HUES6 (cell line): ENCODE data around the gene MAPRE2.
"Not testable (repeated sequence)": the region's sequence is repeated elsewhere in the genome, so short reads cannot be mapped to it uniquely, and the experiment has no call there.

ENCODE experiments used
- H3K27ac ChIP-seq: 2 replicates; pipeline ENCODE4 v1.7.0; 2013; ENCODE audit warnings: low read depth, mild to moderate bottlenecking, low read length, inconsistent platforms
- H3K27me3 ChIP-seq: 2 replicates; pipeline ENCODE4 v1.6.1; 2013; ENCODE audit warnings: low read length; ENCODE audit not compliant: control insufficient read depth, insufficient read depth
- H3K36me3 ChIP-seq: 2 replicates; pipeline ENCODE4 v1.6.1; 2013; ENCODE audit warnings: low read length; ENCODE audit not compliant: control insufficient read depth, insufficient read depth
- H3K4me1 ChIP-seq: 2 replicates; pipeline ENCODE4 v1.6.1; 2013; ENCODE audit warnings: low read length; ENCODE audit not compliant: control insufficient read depth, insufficient read depth
- H3K4me3 ChIP-seq: 2 replicates; pipeline ENCODE4 v1.5.1; 2013; ENCODE audit warnings: low read depth, low read length
- H3K9ac ChIP-seq: one replicate; pipeline ENCODE4 v1.6.1; 2013; ENCODE audit warnings: mild to moderate bottlenecking, low read length
- H3K9me3 ChIP-seq: 2 replicates; pipeline ENCODE4 v1.6.1; 2013; ENCODE audit warnings: low read depth, low read length; ENCODE audit not compliant: control insufficient read depth, insufficient read depth

Gene MAPRE2

GRCh38 chr18:35096677-35097011 is 55.4 kb downstream of the MAPRE2 start:
- Histone ChIP-seq H3K9ac (no peak overlapping the region), H3K4me1 (no peaks in the 10 kb centered on the region), H3K4me3 (no peak overlapping the region), H3K9me3 (no peaks in the 10 kb centered on the region), H3K36me3 (no peaks in the 10 kb centered on the region; the same call in 1 of the 2 replicates), H3K27ac (no peak overlapping the region), H3K27me3 (no peaks in the 10 kb centered on the region)

GRCh38 chr18:35097195-35097594 is 56.0 kb downstream of the MAPRE2 start:
- Histone ChIP-seq H3K4me1 (no peaks in the 10 kb centered on the region), H3K9ac (no peak overlapping the region), H3K36me3 (no peaks in the 10 kb centered on the region; the same call in 1 of the 2 replicates), H3K27me3 (no peaks in the 10 kb centered on the region), H3K4me3 (no peak overlapping the region), H3K27ac (no peak overlapping the region), H3K9me3 (no peaks in the 10 kb centered on the region)

- Histone ChIP-seq H3K9ac (no peak overlapping the region), H3K4me1 (no peaks in the 10 kb centered on the region), H3K27me3 (no peaks in the 10 kb centered on the region), H3K9me3 (no peaks in the 10 kb centered on the region), H3K4me3 (no peak overlapping the region), H3K27ac (no peak overlapping the region), H3K36me3 (peaks cover 2% of the 10 kb centered on the region; the same call in 1 of the 2 replicates)
Measured at GRCh38 chr18:35097763-35098162, 56.5 kb downstream of the MAPRE2 start.

- Histone ChIP-seq H3K4me1 (no peaks in the 10 kb centered on the region), H3K36me3 (peaks cover 2% of the 10 kb centered on the region; the same call in 1 of the 2 replicates)
Measured at GRCh38 chr18:35099911-35100310, 58.7 kb downstream of the MAPRE2 start.

GRCh38 chr18:35104391-35105051 is 63.3 kb downstream of the MAPRE2 start:
- H3K4me1 ChIP-seq, result no peaks in the 10 kb centered on the region
- H3K4me3 ChIP-seq, result no peak overlapping the region
- H3K27ac ChIP-seq, result no peak overlapping the region
- no peak overlapping the region for H3K9ac ChIP-seq
- H3K9me3 ChIP-seq, result 0 out of 2 replicates have a peak, but pooled peaks cover 2% of the 10 kb centered on the region
- peaks cover 2% of the 10 kb centered on the region; the same call in 1 of the 2 replicates for H3K36me3 ChIP-seq
- H3K27me3 ChIP-seq, result no peaks in the 10 kb centered on the region

More at GRCh38 chr18:35099911-35100310, 58.7 kb downstream of the MAPRE2 start:
- Histone ChIP-seq H3K9ac (no peak overlapping the region), H3K27ac (no peak overlapping the region), H3K4me3 (no peak overlapping the region), H3K9me3 (no peaks in the 10 kb centered on the region), H3K27me3 (no peaks in the 10 kb centered on the region)

- H3K4me3 ChIP-seq, result no peak overlapping the region
- no peaks in the 10 kb centered on the region for H3K27me3 ChIP-seq
- peaks cover 2% of the 10 kb centered on the region; the same call in 1 of the 2 replicates for H3K36me3 ChIP-seq
- H3K9ac ChIP-seq, result no peak overlapping the region
- no peaks in the 10 kb centered on the region for H3K4me1 ChIP-seq
- no peak overlapping the region for H3K27ac ChIP-seq
- H3K9me3 ChIP-seq, result 0 out of 2 replicates have a peak, but pooled peaks cover 2% of the 10 kb centered on the region
Measured at GRCh38 chr18:35106013-35106844, 65.0 kb downstream of the MAPRE2 start.

GRCh38 chr18:35106845-35107148 is 65.6 kb downstream of the MAPRE2 start:
- H3K36me3 ChIP-seq, result peaks cover 2% of the 10 kb centered on the region; the same call in 1 of the 2 replicates
- H3K9ac ChIP-seq, result no peak overlapping the region
- no peaks in the 10 kb centered on the region for H3K4me1 ChIP-seq
- H3K9me3 ChIP-seq, result peaks cover 6% of the 10 kb centered on the region
- H3K27me3 ChIP-seq, result no peaks in the 10 kb centered on the region
- H3K4me3 ChIP-seq, result no peak overlapping the region
- H3K27ac ChIP-seq, result no peak overlapping the region

- no peaks in the 10 kb centered on the region for H3K4me1 ChIP-seq
- H3K27ac ChIP-seq, result no peak overlapping the region
- H3K9me3 ChIP-seq, result peaks cover 8% of the 10 kb centered on the region
- 0 out of 2 replicates have a peak, but pooled peaks cover 2% of the 10 kb centered on the region for H3K36me3 ChIP-seq
- H3K9ac ChIP-seq, result no peak overlapping the region
- H3K4me3 ChIP-seq, result no peak overlapping the region
- no peaks in the 10 kb centered on the region for H3K27me3 ChIP-seq
Measured at GRCh38 chr18:35107216-35107615, 66.0 kb downstream of the MAPRE2 start.

GRCh38 chr18:35108088-35108487 is 66.9 kb downstream of the MAPRE2 start:
- not testable (repeated sequence) for H3K4me3 ChIP-seq, H3K27me3 ChIP-seq, H3K9ac ChIP-seq, H3K36me3 ChIP-seq, H3K27ac ChIP-seq, H3K9me3 ChIP-seq, H3K4me1 ChIP-seq

- H3K27me3 ChIP-seq, result no peaks in the 10 kb centered on the region
- H3K36me3 ChIP-seq, result no peaks in the 10 kb centered on the region
- H3K9ac ChIP-seq, result no peak overlapping the region
- H3K4me3 ChIP-seq, result no peak overlapping the region
- no peaks in the 10 kb centered on the region for H3K4me1 ChIP-seq
- H3K9me3 ChIP-seq, result peaks cover 8% of the 10 kb centered on the region
- no peak overlapping the region for H3K27ac ChIP-seq
Measured at GRCh38 chr18:35110059-35110458, 68.8 kb downstream of the MAPRE2 start.
